Measurements from ENCODE around the gene ERI3. TPM values are rescaled to one million over a fixed set of nuclear protein-coding genes. Genes with fewer than 3 reads are reported as not detected.

ERI3 gene
- total and polyA plus RNA-seq, 5 donors from 2014 or later, result 27.6 to 39.8 (median 34.6) TPM

DNA sequence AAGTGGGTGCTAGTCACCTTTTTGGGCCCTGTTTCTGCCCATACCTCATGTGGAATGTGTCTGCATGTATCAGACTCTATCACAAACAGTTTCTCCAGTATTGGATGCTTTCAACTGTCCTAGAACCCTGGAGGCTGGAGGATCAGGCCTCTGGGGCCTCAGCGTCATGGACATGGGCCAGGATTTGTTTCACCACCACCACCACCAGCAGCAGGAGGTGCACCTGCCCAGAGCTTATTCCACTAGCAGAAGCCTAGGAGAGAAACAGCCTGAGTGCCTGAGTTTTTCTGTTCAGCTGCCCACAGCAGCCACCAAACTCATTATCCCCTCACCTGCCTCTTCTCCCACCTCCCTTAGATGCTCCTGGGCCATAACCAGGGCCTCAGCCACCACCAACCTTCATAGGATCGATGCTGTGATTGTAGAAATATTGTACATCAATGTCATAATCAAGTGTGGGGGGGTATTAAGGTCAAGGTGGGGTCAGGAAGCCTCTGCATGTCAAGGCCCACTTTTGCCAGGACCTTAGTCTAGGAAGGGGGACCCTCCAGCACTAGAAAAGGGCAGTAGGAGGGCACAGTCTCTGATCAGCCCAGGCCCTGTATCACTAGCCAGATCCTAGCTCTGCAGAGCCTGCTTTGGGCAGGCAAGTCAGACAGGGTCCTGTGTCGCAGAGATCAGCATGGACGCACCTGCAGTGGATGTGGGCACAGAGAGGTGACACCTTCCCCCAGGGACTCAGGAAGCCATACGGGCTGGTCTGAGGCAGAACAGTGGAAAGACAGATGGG, 132.5 kb downstream of the ERI3 start:
- Histone ChIP-seq H3K4me3 (ENCODE audit: low read depth, low read length) (no peak overlapping the region), H3K27ac (ENCODE audit: insufficient read depth, low read length, poor library complexity, severe bottlenecking) (no peak overlapping the region), H3K9me3 (ENCODE audit: control insufficient read depth in 2 of 2, low read length in 2 of 2) (no peaks in the 10 kb centered on the region), H3K27me3 (ENCODE audit: control insufficient read depth, insufficient read depth, low read length) (no peaks in the 10 kb centered on the region), H3K4me1 (ENCODE audit: control insufficient read depth, insufficient read depth, low read length, poor library complexity, severe bottlenecking) (peaks cover 4% of the 10 kb centered on the region), H3K36me3 (ENCODE audit: control insufficient read depth, insufficient read depth, low read length) (peaks cover 41% of the 10 kb centered on the region)
- no peaks in the 10 kb centered on the region for H3K27me3 Mint-ChIP-seq
- peaks cover 0 to 3% (median 0%) of the 10 kb centered on the region in 7 donors for H3K9me3 Mint-ChIP-seq
- H3K4me3 Mint-ChIP-seq, result no peak overlapping the region
- H3K4me1 Mint-ChIP-seq, result peaks cover 1 to 17% (median 5%) of the 10 kb centered on the region in 4 donors
- no peak for ATAC-seq (ENCODE audit: low read depth in 2 of 2)
- no peak for DNase-seq
- H3K27ac Mint-ChIP-seq, result peak overlapping the region; percentile 60 to 78 (median 72)
- H3K36me3 Mint-ChIP-seq, result peaks cover 29% of the 10 kb centered on the region

- no peak for DNase-seq
- H3K4me3 Mint-ChIP-seq, result no peak overlapping the region
- Histone ChIP-seq H3K9me3 (ENCODE audit: control insufficient read depth in 2 of 2, low read length in 2 of 2) (no peaks in the 10 kb centered on the region), H3K27ac (ENCODE audit: insufficient read depth, low read length, poor library complexity, severe bottlenecking) (no peak overlapping the region), H3K36me3 (ENCODE audit: control insufficient read depth, insufficient read depth, low read length) (peaks cover 42% of the 10 kb centered on the region), H3K4me3 (ENCODE audit: low read depth, low read length) (no peak overlapping the region), H3K27me3 (ENCODE audit: control insufficient read depth, insufficient read depth, low read length) (no peaks in the 10 kb centered on the region), H3K4me1 (ENCODE audit: control insufficient read depth, insufficient read depth, low read length, poor library complexity, severe bottlenecking) (peaks cover 4% of the 10 kb centered on the region)
- H3K27me3 Mint-ChIP-seq, result no peaks in the 10 kb centered on the region
- peak overlapping the region in 1 of 3 donors; percentile 81 for H3K27ac Mint-ChIP-seq
- ATAC-seq (ENCODE audit: low read depth in 2 of 2), result no peak
- H3K36me3 Mint-ChIP-seq, result peaks cover 25% of the 10 kb centered on the region
- H3K9me3 Mint-ChIP-seq, result peaks cover 0 to 3% (median 0%) of the 10 kb centered on the region in 7 donors
- H3K4me1 Mint-ChIP-seq, result peaks cover 7 to 20% (median 13%) of the 10 kb centered on the region in 4 donors
Measured at GRCh38 chr1:44221769-44222168, 133.3 kb downstream of the ERI3 start.

DNA sequence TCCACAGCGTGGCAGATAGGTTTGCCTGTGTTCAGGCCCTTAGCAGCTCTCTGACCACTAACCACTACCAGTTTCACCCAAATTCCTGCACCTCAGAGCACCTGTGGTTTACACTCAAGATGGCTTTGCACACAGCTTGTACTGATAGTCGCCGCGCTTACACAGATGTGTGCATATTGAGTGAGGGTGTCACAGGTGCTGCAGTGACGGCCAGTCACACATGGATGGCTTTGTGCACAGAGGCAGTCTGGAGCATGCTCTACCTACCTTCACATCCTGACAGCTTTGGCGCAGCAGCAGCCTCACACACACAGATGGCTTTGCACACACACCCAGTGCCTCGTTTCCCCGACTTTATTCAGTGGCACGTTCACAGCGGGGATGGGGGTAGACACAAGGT, 134.3 kb downstream of the ERI3 start:
- Histone ChIP-seq H3K4me1 (ENCODE audit: control insufficient read depth, insufficient read depth, low read length, poor library complexity, severe bottlenecking) (peaks cover 4% of the 10 kb centered on the region), H3K4me3 (ENCODE audit: low read depth, low read length) (no peak overlapping the region), H3K9me3 (ENCODE audit: control insufficient read depth in 2 of 2, low read length in 2 of 2) (no peaks in the 10 kb centered on the region), H3K36me3 (ENCODE audit: control insufficient read depth, insufficient read depth, low read length) (peaks cover 45% of the 10 kb centered on the region), H3K27me3 (ENCODE audit: control insufficient read depth, insufficient read depth, low read length) (no peaks in the 10 kb centered on the region), H3K27ac (ENCODE audit: insufficient read depth, low read length, poor library complexity, severe bottlenecking) (no peak overlapping the region)
- no peaks in the 10 kb centered on the region for H3K9me3 Mint-ChIP-seq
- no peak overlapping the region for H3K4me3 Mint-ChIP-seq
- peaks cover 11 to 22% (median 17%) of the 10 kb centered on the region in 4 donors for H3K4me1 Mint-ChIP-seq
- H3K27ac Mint-ChIP-seq, result peak overlapping the region in 1 of 3 donors; percentile 43
- no peak for ATAC-seq (ENCODE audit: low read depth in 2 of 2)
- peaks cover 25% of the 10 kb centered on the region for H3K36me3 Mint-ChIP-seq
- H3K27me3 Mint-ChIP-seq, result no peaks in the 10 kb centered on the region
- no peak for DNase-seq

DNA sequence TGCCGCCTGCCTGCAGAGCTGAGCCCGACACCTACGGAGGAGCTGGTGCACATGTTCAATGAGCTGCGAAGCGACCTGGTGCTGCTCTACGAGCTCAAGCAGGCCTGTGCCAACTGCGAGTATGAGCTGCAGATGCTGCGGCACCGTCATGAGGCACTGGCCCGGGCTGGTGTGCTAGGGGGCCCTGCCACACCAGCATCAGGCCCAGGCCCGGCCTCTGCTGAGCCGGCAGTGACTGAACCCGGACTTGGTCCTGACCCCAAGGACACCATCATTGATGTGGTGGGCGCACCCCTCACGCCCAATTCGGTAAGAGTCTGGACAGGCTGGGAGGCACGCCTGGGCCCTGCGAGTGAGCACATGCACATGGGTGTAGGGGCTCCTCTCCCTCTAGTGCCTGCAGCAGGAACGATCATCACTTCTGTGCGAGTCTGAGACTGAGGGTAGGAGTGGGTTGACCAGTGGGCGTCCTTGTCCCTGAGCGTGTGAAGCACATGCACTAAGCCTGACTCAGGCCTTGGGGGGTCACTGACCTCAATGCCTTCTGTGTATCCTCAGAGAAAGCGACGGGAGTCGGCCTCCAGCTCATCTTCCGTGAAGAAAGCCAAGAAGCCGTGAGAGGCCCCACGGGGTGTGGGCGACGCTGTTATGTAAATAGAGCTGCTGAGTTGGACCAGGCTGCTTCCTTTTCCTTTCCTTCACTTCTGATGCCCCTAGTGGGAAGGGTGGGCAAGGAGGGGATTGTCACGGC, 134.9 kb downstream of the ERI3 start:
- Mint-ChIP-seq H3K4me3 (no peak overlapping the region), H3K27me3 (no peaks in the 10 kb centered on the region), H3K36me3 (peaks cover 28% of the 10 kb centered on the region), H3K9me3 (no peaks in the 10 kb centered on the region), H3K27ac (peak overlapping the region in 1 of 3 donors; percentile 43), H3K4me1 (peaks cover 14 to 28% (median 19%) of the 10 kb centered on the region in 4 donors)
- DNase-seq (no peak), ATAC-seq (ENCODE audit: low read depth in 2 of 2) (no peak)
- H3K4me1 ChIP-seq (ENCODE audit: control insufficient read depth, insufficient read depth, low read length, poor library complexity, severe bottlenecking), result peaks cover 4% of the 10 kb centered on the region
- H3K27me3 ChIP-seq (ENCODE audit: control insufficient read depth, insufficient read depth, low read length), result no peaks in the 10 kb centered on the region
- no peak overlapping the region for H3K4me3 ChIP-seq (ENCODE audit: low read depth, low read length)
- no peaks in the 10 kb centered on the region for H3K9me3 ChIP-seq (ENCODE audit: control insufficient read depth in 2 of 2, low read length in 2 of 2)
- H3K36me3 ChIP-seq (ENCODE audit: control insufficient read depth, insufficient read depth, low read length), result peaks cover 49% of the 10 kb centered on the region
- H3K27ac ChIP-seq (ENCODE audit: insufficient read depth, low read length, poor library complexity, severe bottlenecking), result no peak overlapping the region

GRCh38 chr1:44219301-44219626, 135.8 kb downstream of the ERI3 start:
- Histone ChIP-seq H3K27me3 (ENCODE audit: control insufficient read depth, insufficient read depth, low read length) (no peaks in the 10 kb centered on the region), H3K36me3 (ENCODE audit: control insufficient read depth, insufficient read depth, low read length) (peaks cover 53% of the 10 kb centered on the region), H3K4me1 (ENCODE audit: control insufficient read depth, insufficient read depth, low read length, poor library complexity, severe bottlenecking) (peaks cover 9% of the 10 kb centered on the region), H3K4me3 (ENCODE audit: low read depth, low read length) (no peak overlapping the region), H3K27ac (ENCODE audit: insufficient read depth, low read length, poor library complexity, severe bottlenecking) (no peak overlapping the region), H3K9me3 (ENCODE audit: control insufficient read depth in 2 of 2, low read length in 2 of 2) (no peaks in the 10 kb centered on the region)
- no peak overlapping the region for H3K27ac Mint-ChIP-seq
- H3K9me3 Mint-ChIP-seq, result no peaks in the 10 kb centered on the region
- no peak for DNase-seq
- ATAC-seq (ENCODE audit: low read depth in 2 of 2), result no peak
- no peak overlapping the region for H3K4me3 Mint-ChIP-seq
- peaks cover 32% of the 10 kb centered on the region for H3K36me3 Mint-ChIP-seq
- H3K4me1 Mint-ChIP-seq, result peaks cover 16 to 37% (median 21%) of the 10 kb centered on the region in 4 donors
- H3K27me3 Mint-ChIP-seq, result no peaks in the 10 kb centered on the region

GRCh38 chr1:44218503-44219300, 136.4 kb downstream of the ERI3 start:
- no peaks in the 10 kb centered on the region for H3K9me3 ChIP-seq (ENCODE audit: control insufficient read depth in 2 of 2, low read length in 2 of 2)
- no peak overlapping the region for H3K27ac ChIP-seq (ENCODE audit: insufficient read depth, low read length, poor library complexity, severe bottlenecking)
- DNase-seq (no peak), ATAC-seq (ENCODE audit: low read depth in 2 of 2) (no peak)
- Mint-ChIP-seq H3K4me3 (no peak overlapping the region), H3K9me3 (no peaks in the 10 kb centered on the region), H3K27ac (peak overlapping the region in 1 of 3 donors; percentile 88), H3K4me1 (peaks cover 11 to 39% (median 26%) of the 10 kb centered on the region in 4 donors), H3K36me3 (peaks cover 32% of the 10 kb centered on the region), H3K27me3 (no peaks in the 10 kb centered on the region)
- no peak overlapping the region for H3K4me3 ChIP-seq (ENCODE audit: low read depth, low read length)
- H3K36me3 ChIP-seq (ENCODE audit: control insufficient read depth, insufficient read depth, low read length), result peaks cover 53% of the 10 kb centered on the region
- H3K4me1 ChIP-seq (ENCODE audit: control insufficient read depth, insufficient read depth, low read length, poor library complexity, severe bottlenecking), result peaks cover 15% of the 10 kb centered on the region
- no peaks in the 10 kb centered on the region for H3K27me3 ChIP-seq (ENCODE audit: control insufficient read depth, insufficient read depth, low read length)

DNA sequence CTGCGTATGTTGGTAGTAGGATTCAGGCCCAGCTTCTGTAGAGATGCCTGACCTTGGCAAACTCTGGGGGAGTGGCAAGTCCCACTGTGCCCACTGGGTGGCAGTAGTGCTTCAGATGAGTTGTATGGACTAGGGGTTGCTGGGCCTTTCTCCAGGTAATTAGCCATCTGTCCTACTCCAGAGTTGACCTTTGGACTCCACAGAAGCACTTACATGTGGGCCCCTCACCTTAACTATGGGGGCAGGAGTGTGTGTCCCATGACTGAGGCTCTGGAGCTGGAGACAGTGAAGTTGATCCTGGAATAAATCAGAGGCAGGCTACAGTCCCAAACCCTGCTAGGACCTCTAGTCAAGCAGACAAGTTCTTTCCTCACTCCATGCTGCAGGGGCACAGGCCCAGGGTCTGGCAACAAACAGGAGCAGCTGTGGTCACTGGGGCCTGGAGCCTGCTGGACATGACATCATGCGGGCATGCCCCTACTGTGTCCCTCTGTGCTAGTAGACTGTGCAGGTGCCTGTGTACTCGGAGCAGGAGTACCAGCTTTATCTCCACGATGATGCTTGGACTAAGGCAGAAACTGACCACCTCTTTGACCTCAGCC, 137.1 kb downstream of the ERI3 start:
- Histone ChIP-seq H3K27me3 (ENCODE audit: control insufficient read depth, insufficient read depth, low read length) (no peaks in the 10 kb centered on the region), H3K4me1 (ENCODE audit: control insufficient read depth, insufficient read depth, low read length, poor library complexity, severe bottlenecking) (peaks cover 15% of the 10 kb centered on the region), H3K9me3 (ENCODE audit: control insufficient read depth in 2 of 2, low read length in 2 of 2) (no peaks in the 10 kb centered on the region), H3K4me3 (ENCODE audit: low read depth, low read length) (no peak overlapping the region), H3K36me3 (ENCODE audit: control insufficient read depth, insufficient read depth, low read length) (peaks cover 53% of the 10 kb centered on the region), H3K27ac (ENCODE audit: insufficient read depth, low read length, poor library complexity, severe bottlenecking) (no peak overlapping the region)
- H3K36me3 Mint-ChIP-seq, result peaks cover 32% of the 10 kb centered on the region
- peak; percentile 50 to 60 for ATAC-seq (ENCODE audit: low read depth in 2 of 2)
- no peaks in the 10 kb centered on the region for H3K9me3 Mint-ChIP-seq
- peak overlapping the region in 2 of 3 donors; percentile 7 to 17 for H3K27ac Mint-ChIP-seq
- no peaks in the 10 kb centered on the region for H3K27me3 Mint-ChIP-seq
- DNase-seq, result peak; percentile 46 to 70 (median 57)
- H3K4me3 Mint-ChIP-seq, result peak overlapping the region in 2 of 4 donors; percentile 38 to 73
- peaks cover 12 to 34% (median 28%) of the 10 kb centered on the region in 4 donors for H3K4me1 Mint-ChIP-seq
